MM.1S (cell line): Measurements from ENCODE around the gene PRICKLE3.

Experiments
- CTCF ChIP-seq: fragments of 300-600 bp; sonication (generic); IDR thresholded peaks from 2 replicates; pipeline ENCODE4 v1.5.1; 2016; ENCODE audit warnings: antibody characterized with exemption, low read length, mixed read lengths
- EZH2 ChIP-seq: fragments of 300-600 bp; sonication (generic); optimal IDR thresholded peaks from 2 replicates; pipeline ENCODE3; 2017; ENCODE audit warnings: low read depth, mild to moderate bottlenecking, antibody characterized with exemption, low read length, mixed read lengths
- EZH2phosphoT487 ChIP-seq: fragments of 300-600 bp; sonication (generic); IDR thresholded peaks from 2 replicates; pipeline ENCODE4 v1.6.1; 2018; ENCODE audit warnings: antibody characterized with exemption, low read length

GRCh38 chrX:49210406-49210805 lies 24.2 kb upstream of the PRICKLE3 start:
- TF ChIP-seq CTCF, result no peak
- TF ChIP-seq EZH2, result no peak
- no peak for TF ChIP-seq EZH2phosphoT487
